Measurements from ENCODE around the gene RNU1-4. TPM values are rescaled to one million over a fixed set of nuclear protein-coding genes. Genes with fewer than 3 reads are reported as not detected.
"Not testable (repeated sequence)": the region's sequence is repeated elsewhere in the genome, so short reads cannot be mapped to it uniquely, and the experiment has no call there.

The RNU1-4 gene
- total RNA-seq, 1 experiment from 2014 or later, result 1,678 TPM

DNA sequence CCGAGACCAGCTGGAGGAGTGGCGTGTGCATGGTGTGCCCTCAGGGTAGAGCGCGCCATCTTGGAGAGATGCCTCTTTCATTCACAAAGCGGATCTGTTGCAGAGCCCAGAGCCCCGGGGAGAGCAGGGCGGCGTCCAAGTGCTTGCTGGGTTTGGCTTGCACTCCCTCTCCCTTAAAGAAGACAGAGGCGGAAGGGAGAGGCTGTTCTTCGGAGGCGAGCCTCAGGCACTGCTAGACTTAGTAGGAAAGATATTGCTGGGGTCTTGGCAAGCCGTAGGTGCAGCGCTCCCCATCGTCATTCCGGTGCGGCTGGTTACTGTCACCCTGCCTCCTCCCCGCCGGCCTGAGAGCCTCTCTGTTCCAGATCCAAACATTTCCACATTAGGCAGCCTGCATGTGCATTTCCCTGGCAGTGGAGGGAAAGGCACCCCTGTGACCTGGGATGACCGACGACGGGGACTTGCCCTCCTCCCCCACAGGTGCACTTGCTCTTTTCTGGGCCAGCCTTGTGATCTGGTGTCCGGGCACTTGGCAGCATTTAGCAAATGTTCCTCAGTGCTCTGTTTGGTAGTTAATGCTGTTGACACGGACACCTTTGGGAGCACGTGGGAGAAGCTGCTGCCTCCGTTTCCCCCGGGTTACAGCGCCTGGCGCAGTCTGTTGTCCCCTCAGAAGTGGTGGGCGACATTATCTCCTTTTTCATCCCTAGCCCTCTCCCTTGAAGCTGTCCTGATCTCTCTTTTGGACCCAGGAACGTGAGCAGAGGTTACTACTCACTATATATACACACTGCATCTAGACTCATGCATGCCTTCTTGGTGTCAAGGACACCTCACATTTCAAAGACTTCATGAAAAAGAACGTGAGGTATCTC lies 25.7 kb downstream of the RNU1-4 start:
- BruUV-seq (replicated peaks); H3K27me3 Mint-ChIP-seq (ENCODE audit: unreplicated experiment); intact Hi-C loops (cut with micrococcal nuclease; ENCODE audit: unreplicated experiment); H3K9me3 Mint-ChIP-seq (ENCODE audit: low read depth, unreplicated experiment); CTCF ChIA-PET: not testable (repeated sequence)
- Mint-ChIP-seq H3K4me1 (ENCODE audit: low read depth, unreplicated experiment) (peaks cover 26% of the 10 kb centered on the region), H3K4me3 (ENCODE audit: low read depth, unreplicated experiment) (peak overlapping the region; percentile 60), H3K36me3 (ENCODE audit: insufficient read depth, unreplicated experiment) (peaks cover 12% of the 10 kb centered on the region), H3K27ac (ENCODE audit: unreplicated experiment) (peak overlapping the region; percentile 96)
- DNase-seq, result peak; percentile 34

DNA sequence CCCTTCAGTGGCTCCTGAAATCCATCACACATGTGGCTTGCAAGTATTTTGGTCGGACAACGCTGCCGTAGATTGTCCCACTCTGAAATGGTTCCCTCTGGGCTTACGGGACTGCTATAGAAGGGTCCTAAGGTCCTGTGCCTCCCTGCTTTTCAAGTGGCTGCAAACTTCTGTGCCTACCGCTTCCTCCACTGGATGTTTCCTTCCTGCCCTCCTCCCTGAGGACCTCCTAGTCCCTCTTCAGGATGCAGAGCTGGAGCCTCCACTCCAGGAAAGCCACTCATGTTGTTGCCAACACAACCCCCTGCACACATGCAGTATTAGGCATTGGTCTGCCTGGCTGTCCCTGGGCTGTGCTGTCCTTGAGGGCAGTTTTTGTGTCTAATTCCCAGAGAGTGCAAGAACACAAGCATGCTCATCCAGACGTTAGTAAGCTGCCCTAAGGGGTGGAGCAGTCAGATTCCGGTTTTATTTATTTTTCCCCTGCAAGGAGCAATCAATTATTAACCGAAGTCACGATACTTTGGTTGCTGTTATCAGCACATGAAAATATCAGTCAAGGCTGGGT lies 26.5 kb downstream of the RNU1-4 start:
- BruUV-seq (replicated peaks); CTCF ChIA-PET; H3K9me3 Mint-ChIP-seq (ENCODE audit: low read depth, unreplicated experiment); intact Hi-C loops (cut with micrococcal nuclease; ENCODE audit: unreplicated experiment); H3K27me3 Mint-ChIP-seq (ENCODE audit: unreplicated experiment): not testable (repeated sequence)
- Mint-ChIP-seq H3K36me3 (ENCODE audit: insufficient read depth, unreplicated experiment) (peaks cover 12% of the 10 kb centered on the region), H3K4me3 (ENCODE audit: low read depth, unreplicated experiment) (peak overlapping the region; percentile 32), H3K4me1 (ENCODE audit: low read depth, unreplicated experiment) (peaks cover 31% of the 10 kb centered on the region), H3K27ac (ENCODE audit: unreplicated experiment) (peak overlapping the region; percentile 71)
- peak; percentile 42 for DNase-seq

DNA sequence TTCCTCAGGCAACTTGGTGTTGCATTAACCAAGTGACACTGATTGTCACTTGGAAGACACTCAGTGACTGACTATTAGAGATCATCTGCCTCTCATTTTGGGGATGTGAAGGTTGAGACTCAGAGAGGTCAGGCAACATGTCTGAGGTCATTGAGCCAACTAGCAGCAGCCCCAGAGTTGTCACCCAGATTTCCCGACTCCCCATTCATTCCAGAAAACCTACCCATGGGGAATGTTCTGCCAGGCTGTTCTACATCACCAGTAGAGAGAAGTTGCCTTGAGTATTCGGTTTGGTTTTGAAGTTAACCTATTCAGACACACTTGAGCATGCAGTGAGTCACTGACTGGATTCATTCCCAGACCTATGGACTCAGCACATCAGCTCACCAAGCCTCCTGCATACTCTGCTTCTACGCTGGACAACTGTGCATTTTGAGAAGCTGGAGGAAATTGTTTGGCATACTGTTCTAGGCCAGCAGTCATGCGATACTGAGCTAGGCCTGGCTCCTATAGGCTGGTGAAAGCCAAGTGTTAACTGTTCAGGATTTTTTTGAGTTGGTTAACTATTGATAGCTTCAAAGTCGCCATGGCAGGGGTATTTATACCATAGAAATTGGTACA lies 29.9 kb downstream of the RNU1-4 start:
- H3K4me3 Mint-ChIP-seq (ENCODE audit: low read depth, unreplicated experiment); H3K36me3 Mint-ChIP-seq (ENCODE audit: insufficient read depth, unreplicated experiment); H3K27ac Mint-ChIP-seq (ENCODE audit: unreplicated experiment); BruUV-seq (replicated peaks); H3K9me3 Mint-ChIP-seq (ENCODE audit: low read depth, unreplicated experiment); intact Hi-C loops (cut with micrococcal nuclease; ENCODE audit: unreplicated experiment); CTCF ChIA-PET: not testable (repeated sequence)
- peak; percentile 34 for DNase-seq
- H3K4me1 Mint-ChIP-seq (ENCODE audit: low read depth, unreplicated experiment), result peaks cover 21% of the 10 kb centered on the region
- peaks cover 13% of the 10 kb centered on the region for H3K27me3 Mint-ChIP-seq (ENCODE audit: unreplicated experiment)

DNA sequence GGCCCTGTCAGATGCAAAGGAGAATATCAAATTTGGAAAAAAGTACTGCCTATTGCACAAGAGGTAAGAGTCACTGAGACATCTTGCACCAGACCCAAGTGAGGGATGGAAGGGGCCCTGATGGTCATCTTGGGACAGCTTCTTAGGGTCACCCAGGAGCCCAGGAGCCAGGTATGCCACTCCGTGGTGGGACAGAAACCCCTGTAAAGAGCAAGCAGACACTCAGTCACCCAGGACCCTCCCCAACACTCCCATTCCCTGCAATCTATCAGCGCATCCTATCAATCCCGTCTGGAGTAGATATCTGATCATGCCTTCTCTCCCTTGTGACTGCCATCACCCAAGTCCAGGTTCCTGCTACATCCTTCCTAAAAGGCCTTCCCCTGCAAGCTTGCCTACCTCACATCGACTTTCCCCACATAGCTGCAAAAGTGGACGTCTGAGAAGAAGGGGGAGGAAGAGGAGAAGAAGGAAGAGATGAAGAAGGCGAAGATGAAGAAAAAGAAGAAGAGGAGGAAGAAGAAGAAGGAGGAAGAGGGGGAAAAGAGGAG lies 30.7 kb downstream of the RNU1-4 start:
- intact Hi-C loops (cut with micrococcal nuclease; ENCODE audit: unreplicated experiment); CTCF ChIA-PET; H3K9me3 Mint-ChIP-seq (ENCODE audit: low read depth, unreplicated experiment); H3K27ac Mint-ChIP-seq (ENCODE audit: unreplicated experiment); H3K36me3 Mint-ChIP-seq (ENCODE audit: insufficient read depth, unreplicated experiment); BruUV-seq (replicated peaks); DNase-seq; H3K4me3 Mint-ChIP-seq (ENCODE audit: low read depth, unreplicated experiment): not testable (repeated sequence)
- Mint-ChIP-seq H3K4me1 (ENCODE audit: low read depth, unreplicated experiment) (peaks cover 17% of the 10 kb centered on the region), H3K27me3 (ENCODE audit: unreplicated experiment) (peaks cover 13% of the 10 kb centered on the region)

DNA sequence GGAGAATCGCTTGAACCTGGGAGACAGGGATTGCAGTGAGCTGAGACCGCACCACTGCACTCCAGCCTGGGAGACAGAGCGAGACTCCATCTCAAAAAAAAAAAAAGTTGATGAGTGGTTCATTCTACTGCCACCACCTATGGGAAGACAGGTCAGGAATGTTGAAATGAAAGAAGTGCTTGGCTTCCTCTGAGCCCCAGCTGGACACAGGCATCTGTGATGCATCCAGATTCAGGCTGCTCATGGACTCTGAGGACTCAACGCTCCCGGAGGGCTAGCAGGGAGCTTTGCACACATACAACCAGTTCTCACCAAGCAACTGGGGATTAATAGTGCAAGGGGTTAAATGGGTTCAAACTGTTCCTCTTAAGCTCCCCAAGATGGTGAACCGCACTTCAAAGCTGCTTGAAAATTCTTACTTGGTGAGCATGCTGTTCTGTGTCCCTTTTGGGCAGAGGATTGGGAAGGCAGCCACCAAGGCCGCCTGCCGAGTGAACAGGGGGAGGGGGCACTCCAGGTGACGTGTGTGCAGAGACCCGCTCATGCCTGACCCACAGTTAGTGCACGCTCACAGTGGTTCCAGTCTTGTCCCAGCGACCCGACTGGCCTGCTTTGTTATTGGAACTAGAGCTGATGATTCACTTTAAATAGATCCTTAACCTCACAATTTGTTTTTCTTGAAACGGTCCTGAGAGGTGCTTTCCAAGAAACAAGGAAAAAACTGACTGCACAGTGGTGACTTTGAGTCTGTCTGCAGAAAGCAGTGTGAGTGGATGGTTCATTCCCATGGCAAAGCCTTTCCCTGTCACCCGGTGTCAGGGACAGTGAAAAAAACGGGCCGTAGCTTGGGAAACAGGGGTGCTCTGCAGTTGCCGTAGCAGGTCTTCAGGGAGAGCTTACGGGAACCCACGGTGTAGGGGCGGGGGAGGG lies 32.2 kb downstream of the RNU1-4 start:
- H3K36me3 Mint-ChIP-seq (ENCODE audit: insufficient read depth, unreplicated experiment); H3K9me3 Mint-ChIP-seq (ENCODE audit: low read depth, unreplicated experiment); CTCF ChIA-PET; H3K4me3 Mint-ChIP-seq (ENCODE audit: low read depth, unreplicated experiment); DNase-seq; H3K27ac Mint-ChIP-seq (ENCODE audit: unreplicated experiment); intact Hi-C loops (cut with micrococcal nuclease; ENCODE audit: unreplicated experiment); BruUV-seq (replicated peaks): not testable (repeated sequence)
- Mint-ChIP-seq H3K27me3 (ENCODE audit: unreplicated experiment) (peaks cover 16% of the 10 kb centered on the region), H3K4me1 (ENCODE audit: low read depth, unreplicated experiment) (peaks cover 17% of the 10 kb centered on the region)

DNA sequence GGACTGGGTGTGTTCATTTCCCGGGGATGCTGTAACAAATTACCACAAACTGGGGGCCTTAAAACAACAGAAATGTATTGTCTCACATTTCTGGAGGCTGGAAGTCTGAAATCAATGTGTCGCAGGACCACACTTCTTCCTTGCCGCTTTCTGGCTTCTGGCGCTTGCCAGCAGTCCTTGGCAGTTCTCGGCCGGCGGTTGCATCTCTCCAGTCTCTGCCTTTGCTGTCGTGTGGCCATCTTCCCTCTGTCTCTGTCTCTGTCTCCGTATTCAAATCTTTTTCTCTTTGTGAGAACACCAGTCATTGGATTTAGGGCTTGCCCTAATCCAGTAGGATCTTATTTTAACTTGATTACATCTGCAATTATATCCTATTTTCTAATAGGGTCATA lies 32.9 kb downstream of the RNU1-4 start:
- H3K4me3 Mint-ChIP-seq (ENCODE audit: low read depth, unreplicated experiment); CTCF ChIA-PET; H3K27ac Mint-ChIP-seq (ENCODE audit: unreplicated experiment); BruUV-seq (replicated peaks); H3K9me3 Mint-ChIP-seq (ENCODE audit: low read depth, unreplicated experiment); intact Hi-C loops (cut with micrococcal nuclease; ENCODE audit: unreplicated experiment); DNase-seq; H3K36me3 Mint-ChIP-seq (ENCODE audit: insufficient read depth, unreplicated experiment): not testable (repeated sequence)
- Mint-ChIP-seq H3K4me1 (ENCODE audit: low read depth, unreplicated experiment) (peaks cover 17% of the 10 kb centered on the region), H3K27me3 (ENCODE audit: unreplicated experiment) (peaks cover 23% of the 10 kb centered on the region)

DNA sequence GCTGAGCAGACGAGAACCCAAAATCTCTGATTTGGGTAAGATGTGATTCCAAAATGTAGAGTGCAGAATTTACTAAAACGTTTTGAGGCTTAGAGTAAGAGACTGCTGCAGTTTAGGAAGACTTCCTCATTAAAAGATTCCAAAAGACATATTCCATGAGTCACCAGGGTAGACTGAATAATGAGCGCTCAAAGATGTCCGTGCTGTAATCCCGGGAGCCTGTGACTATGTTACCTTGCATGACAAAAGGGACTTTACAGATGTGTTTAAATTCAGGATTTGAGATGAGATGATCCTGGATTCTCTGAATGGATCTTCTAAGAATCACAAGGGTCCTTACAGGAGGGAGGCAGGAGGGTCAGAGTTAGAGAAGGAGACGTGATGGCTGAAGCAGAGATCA lies 33.4 kb downstream of the RNU1-4 start:
- Mint-ChIP-seq H3K4me1 (ENCODE audit: low read depth, unreplicated experiment) (peaks cover 17% of the 10 kb centered on the region), H3K27me3 (ENCODE audit: unreplicated experiment) (peaks cover 24% of the 10 kb centered on the region)
- CTCF ChIA-PET; DNase-seq; H3K4me3 Mint-ChIP-seq (ENCODE audit: low read depth, unreplicated experiment); BruUV-seq (replicated peaks); intact Hi-C loops (cut with micrococcal nuclease; ENCODE audit: unreplicated experiment); H3K9me3 Mint-ChIP-seq (ENCODE audit: low read depth, unreplicated experiment); H3K27ac Mint-ChIP-seq (ENCODE audit: unreplicated experiment); H3K36me3 Mint-ChIP-seq (ENCODE audit: insufficient read depth, unreplicated experiment): not testable (repeated sequence)

DNA sequence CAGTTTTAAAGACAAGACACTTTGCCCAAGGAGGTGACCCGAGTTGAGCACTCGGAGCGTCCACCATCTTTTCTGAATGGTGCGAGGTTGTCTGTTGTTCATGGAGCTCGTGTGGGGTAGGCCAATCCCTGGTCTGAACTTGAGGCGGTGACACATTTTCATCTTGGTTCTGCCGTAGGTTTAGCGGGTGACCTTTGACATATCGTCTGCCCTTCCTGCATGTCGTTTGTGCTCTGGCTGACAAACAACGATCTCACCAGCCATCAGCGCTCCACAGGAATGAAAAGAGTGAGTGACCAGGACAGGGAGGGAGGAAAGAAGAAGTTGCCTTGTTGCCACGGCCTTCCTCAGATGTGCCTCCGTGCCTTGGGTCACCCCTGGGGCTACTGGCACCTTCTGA lies 34.5 kb downstream of the RNU1-4 start:
- H3K9me3 Mint-ChIP-seq (ENCODE audit: low read depth, unreplicated experiment); H3K27ac Mint-ChIP-seq (ENCODE audit: unreplicated experiment); H3K4me3 Mint-ChIP-seq (ENCODE audit: low read depth, unreplicated experiment); BruUV-seq (replicated peaks); CTCF ChIA-PET; DNase-seq; intact Hi-C loops (cut with micrococcal nuclease; ENCODE audit: unreplicated experiment); H3K36me3 Mint-ChIP-seq (ENCODE audit: insufficient read depth, unreplicated experiment): not testable (repeated sequence)
- peaks cover 17% of the 10 kb centered on the region for H3K4me1 Mint-ChIP-seq (ENCODE audit: low read depth, unreplicated experiment)
- H3K27me3 Mint-ChIP-seq (ENCODE audit: unreplicated experiment), result peaks cover 24% of the 10 kb centered on the region

DNA sequence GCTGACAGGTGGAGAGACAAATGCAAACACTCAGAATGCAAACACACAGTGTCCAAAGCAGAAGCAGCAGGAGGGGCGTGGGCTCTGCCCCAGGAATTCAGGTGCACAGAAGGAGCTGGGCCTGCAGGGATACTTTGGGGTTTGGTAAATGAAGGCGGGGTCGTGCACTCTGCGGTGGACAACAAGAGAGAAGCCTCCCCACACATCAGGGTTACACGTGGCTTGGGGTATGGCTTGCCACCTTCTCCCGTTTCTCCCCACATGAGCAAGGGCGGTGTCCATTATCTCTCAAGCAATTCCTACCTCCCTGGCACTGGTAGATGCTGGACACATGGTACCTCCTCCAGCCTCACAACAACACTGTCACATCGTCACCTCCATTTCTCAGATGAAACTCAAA lies 35.0 kb downstream of the RNU1-4 start:
- H3K4me3 Mint-ChIP-seq (ENCODE audit: low read depth, unreplicated experiment); intact Hi-C loops (cut with micrococcal nuclease; ENCODE audit: unreplicated experiment); CTCF ChIA-PET; H3K9me3 Mint-ChIP-seq (ENCODE audit: low read depth, unreplicated experiment); H3K36me3 Mint-ChIP-seq (ENCODE audit: insufficient read depth, unreplicated experiment); DNase-seq; H3K27ac Mint-ChIP-seq (ENCODE audit: unreplicated experiment); BruUV-seq (replicated peaks): not testable (repeated sequence)
- Mint-ChIP-seq H3K4me1 (ENCODE audit: low read depth, unreplicated experiment) (peaks cover 16% of the 10 kb centered on the region), H3K27me3 (ENCODE audit: unreplicated experiment) (peaks cover 24% of the 10 kb centered on the region)

Measured in Calu3 (cell line).